Left ventricle myocardium inferior (tissue), 1 donor: ENCODE results near the gene GP9. TPM values are rescaled to one million over a fixed set of nuclear protein-coding genes. Genes with fewer than 3 reads are reported as not detected.
"Not testable (repeated sequence)": the region's sequence is repeated elsewhere in the genome, so short reads cannot be mapped to it uniquely, and the experiment has no call there.

ENCODE experiments used
- DNase-seq: peaks from one replicate; pipeline ENCODE4 v3.0.0-alpha.2; 2020
- H3K27ac ChIP-seq: fragments of 200-600 bp; replicated peaks from 2 replicates; pipeline ENCODE4 v1.8.0; 2021
- H3K27me3 ChIP-seq: fragments of 200-600 bp; 2 replicates; pipeline ENCODE4 v1.8.0; 2021; ENCODE audit warnings: low read depth
- H3K36me3 ChIP-seq: fragments of 200-600 bp; 2 replicates; pipeline ENCODE4 v1.8.0; 2021
- H3K4me1 ChIP-seq: fragments of 200-600 bp; 2 replicates; pipeline ENCODE4 v1.8.0; 2021
- H3K4me3 ChIP-seq: fragments of 200-600 bp; 2 replicates; pipeline ENCODE4 v1.8.0; 2021; ENCODE audit warnings: mild to moderate bottlenecking, moderate library complexity
- H3K9me3 ChIP-seq: fragments of 200-600 bp; replicated peaks from 2 replicates; pipeline ENCODE4 v1.8.0; 2021
- CTCF ChIP-seq: fragments of 200-600 bp; IDR thresholded peaks from 2 replicates; pipeline ENCODE4 v1.8.0; 2021; ENCODE audit warnings: antibody characterized with exemption, mild to moderate bottlenecking, borderline replicate concordance
- intact Hi-C: fragments of 100-400 bp; cut with micrococcal nuclease; formaldehyde crosslinking; loops from one replicate; pipeline ENCODE4 v1.11.0; 2022
- total RNA-seq: library from RNA; stranded (reverse); fragmentation: NEBNext Ultra II Directional; extraction: Animal tissue kit (Norgen Biotek cat#: 25700); gene quantifications from one replicate; pipeline ENCODE4 v1.2.1, GENCODE V29; 2021
- donor health status: DM: no; HTN: yes; CAD: no; lungs with severe emphysema.

Gene GP9
- total RNA-seq, 1 donor from 2014 or later, result not detected

- no peaks in the 10 kb centered on the region for H3K36me3 ChIP-seq
- no peaks in the 10 kb centered on the region for H3K9me3 ChIP-seq
- DNase-seq, result no peak
- H3K27me3 ChIP-seq, result no peaks in the 10 kb centered on the region
- no peak overlapping the region for H3K4me3 ChIP-seq
- TF ChIP-seq CTCF, result no peak
- H3K27ac ChIP-seq, result no peak overlapping the region
- intact Hi-C loops, result no loop called here
- H3K4me1 ChIP-seq, result peaks cover 10% of the 10 kb centered on the region
These were observed 4.6 kb downstream of the GP9 start for GRCh38 chr3:129065016-129065719.

GRCh38 chr3:129065720-129066073, 5.1 kb downstream of the GP9 start:
- DNase-seq, result no peak
- no peak for TF ChIP-seq CTCF
- intact Hi-C loops, result no loop called here
- peaks cover 10% of the 10 kb centered on the region for H3K4me1 ChIP-seq
- H3K4me3 ChIP-seq, result no peak overlapping the region
- no peaks in the 10 kb centered on the region for H3K36me3 ChIP-seq
- no peaks in the 10 kb centered on the region for H3K27me3 ChIP-seq
- H3K27ac ChIP-seq, result no peak overlapping the region
- no peaks in the 10 kb centered on the region for H3K9me3 ChIP-seq

GRCh38 chr3:129067719-129068118, 7.1 kb downstream of the GP9 start:
- H3K27me3 ChIP-seq, result not testable (repeated sequence)

GRCh38 chr3:129068291-129068886, 7.8 kb downstream of the GP9 start:
- Histone ChIP-seq H3K4me1 (peaks cover 10% of the 10 kb centered on the region), H3K9me3 (no peaks in the 10 kb centered on the region), H3K4me3 (peak overlapping the region; percentile 61), H3K36me3 (no peaks in the 10 kb centered on the region), H3K27me3 (no peaks in the 10 kb centered on the region), H3K27ac (peak overlapping the region; percentile 5)
- intact Hi-C loops, result no loop called here
- TF ChIP-seq CTCF, result no peak
- no peak for DNase-seq

More at GRCh38 chr3:129067719-129068118, 7.1 kb downstream of the GP9 start:
- DNase-seq, H3K36me3 ChIP-seq, H3K27ac ChIP-seq, intact Hi-C loops, H3K9me3 ChIP-seq: not testable (repeated sequence)
- Histone ChIP-seq H3K4me3 (peak overlapping the region; percentile 61), H3K4me1 (peaks cover 10% of the 10 kb centered on the region)

GRCh38 chr3:129069313-129070085, 8.9 kb downstream of the GP9 start:
- H3K27ac ChIP-seq, H3K4me3 ChIP-seq, intact Hi-C loops, H3K9me3 ChIP-seq, DNase-seq, H3K36me3 ChIP-seq, H3K27me3 ChIP-seq: not testable (repeated sequence)
- peaks cover 10% of the 10 kb centered on the region for H3K4me1 ChIP-seq

GRCh38 chr3:129070086-129070885, 9.7 kb downstream of the GP9 start:
- no peak overlapping the region for H3K4me3 ChIP-seq
- DNase-seq, result no peak
- H3K27ac ChIP-seq, result no peak overlapping the region
- no peaks in the 10 kb centered on the region for H3K27me3 ChIP-seq
- intact Hi-C loops, result no loop called here
- no peaks in the 10 kb centered on the region for H3K36me3 ChIP-seq
- H3K9me3 ChIP-seq, result no peaks in the 10 kb centered on the region
- H3K4me1 ChIP-seq, result peaks cover 10% of the 10 kb centered on the region
- TF ChIP-seq CTCF, result no peak
